DOHH2 (cell line): ENCODE results near the gene CACNA2D1.

Experiments used
- CTCF ChIP-seq: fragments of 200-600 bp; sonication (generic); IDR thresholded peaks from one replicate; pipeline ENCODE4 v1.5.1; 2014; ENCODE audit warnings: antibody characterized with exemption, mild to moderate bottlenecking, low read depth, low read length; ENCODE audit not compliant: poor library complexity, severe bottlenecking
- EZH2phosphoT487 ChIP-seq: fragments of 200-600 bp; sonication (generic); IDR thresholded peaks from 2 replicates; pipeline ENCODE4 v1.6.1; 2017; ENCODE audit warnings: borderline replicate concordance, mild to moderate bottlenecking, antibody characterized with exemption, low read length, moderate library complexity, mixed read lengths

DNA sequence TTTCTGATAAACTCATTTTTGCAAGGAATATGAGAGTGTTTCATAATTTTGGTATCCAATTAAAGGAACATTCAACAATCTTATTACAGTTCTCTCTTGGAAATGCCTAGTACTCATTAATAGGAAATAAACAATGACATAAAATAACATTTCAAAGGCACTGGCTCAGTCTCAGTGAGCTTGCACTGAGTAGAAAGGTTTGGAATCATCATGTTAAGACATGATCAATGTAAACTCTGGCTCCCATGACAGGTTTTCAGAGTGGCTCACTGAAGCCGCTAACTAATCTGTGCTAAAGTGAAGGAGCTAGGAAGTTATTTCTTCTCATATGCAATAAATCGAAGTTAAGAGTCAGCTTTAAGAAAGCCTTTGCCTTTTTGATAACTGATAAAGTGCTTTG, 470.5 kb downstream of the CACNA2D1 start:
- TF ChIP-seq CTCF (no peak), EZH2phosphoT487 (no peak)
